Measurements from ENCODE around the gene CREM. TPM values are rescaled to one million over a fixed set of nuclear protein-coding genes. Genes with fewer than 3 reads are reported as not detected.
A peak's percentile ranks its signal among the peaks of the same experiment; 100 is the strongest.

CREM gene
- total RNA-seq, 1 experiment from 2014 or later = 30.2 TPM

- ChIA-PET CTCF (interaction anchor here (0.6 to 7.2 kb wide), 5 partner anchors 18 to 102 kb away, joined by 3 to 90 read pairs (median 4); no protein-coding TSS in a partner anchor), POLR2A (interaction anchor here (0.6 kb wide), 1 partner anchor 344 kb away, joined by 3 read pairs; no protein-coding TSS in a partner anchor)
- Mint-ChIP-seq H3K27ac (ENCODE audit: low read depth, unreplicated experiment) (no peak overlapping the region), H3K4me3 (ENCODE audit: unreplicated experiment) (no peak overlapping the region), H3K27me3 (ENCODE audit: insufficient read depth, unreplicated experiment) (no peaks in the 10 kb centered on the region), H3K36me3 (ENCODE audit: insufficient read depth, unreplicated experiment) (no peaks in the 10 kb centered on the region), H3K4me1 (ENCODE audit: insufficient read depth, unreplicated experiment) (no peaks in the 10 kb centered on the region), H3K9me3 (ENCODE audit: unreplicated experiment) (no peaks in the 10 kb centered on the region)
- no peak for DNase-seq (ENCODE audit: unreplicated experiment)
- no peak for TF ChIP-seq CTCF (IDR thresholded peaks at IDR 0.05; ENCODE audit: unreplicated experiment)
- intact Hi-C loops (cut with micrococcal nuclease) = no loop called here
- BruUV-seq (replicated peaks) = no TSS peak
These were observed 96.4 kb downstream of the CREM start for GRCh38 chr10:35223016-35223415.

DNA sequence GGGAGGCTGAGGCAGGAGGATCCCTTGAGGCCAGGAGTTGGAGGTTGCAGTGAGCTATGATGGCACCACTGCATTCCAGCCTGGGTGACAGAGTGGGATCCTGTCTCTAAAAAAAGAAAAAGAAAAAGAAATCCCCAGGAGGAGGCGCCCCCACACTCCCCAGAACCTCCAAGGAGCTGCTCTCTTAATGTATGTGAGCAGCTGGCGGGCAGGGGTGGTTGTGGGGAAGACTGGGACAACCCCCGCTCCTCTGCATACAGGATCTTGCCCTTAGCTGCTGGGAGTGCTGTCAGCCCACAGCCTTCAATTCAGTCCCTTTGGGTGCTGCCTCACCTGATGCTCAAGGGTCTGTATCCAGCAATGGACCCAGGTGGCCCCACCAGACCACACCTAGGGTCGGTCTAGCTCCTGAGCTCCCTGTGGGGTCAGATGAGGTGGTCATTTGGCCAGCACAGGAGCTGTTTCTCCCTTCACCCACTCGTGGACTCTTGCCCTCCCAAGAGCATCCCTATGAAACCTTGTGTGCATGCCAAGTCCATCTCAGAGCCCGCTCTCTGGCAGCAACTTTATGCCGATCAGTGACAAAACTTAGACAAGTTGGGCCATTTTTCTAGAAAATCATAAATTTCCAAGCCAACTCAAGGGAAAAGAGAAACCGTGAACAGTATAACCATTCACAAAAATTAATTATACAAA is 97.5 kb downstream of the CREM start:
- no TSS peak for BruUV-seq (replicated peaks)
- no peak overlapping the region for H3K27ac Mint-ChIP-seq (ENCODE audit: low read depth, unreplicated experiment)
- no peak for TF ChIP-seq CTCF (IDR thresholded peaks at IDR 0.05; ENCODE audit: unreplicated experiment)
- no peaks in the 10 kb centered on the region for H3K36me3 Mint-ChIP-seq (ENCODE audit: insufficient read depth, unreplicated experiment)
- no peak for DNase-seq (ENCODE audit: unreplicated experiment)
- no peaks in the 10 kb centered on the region for H3K9me3 Mint-ChIP-seq (ENCODE audit: unreplicated experiment)
- intact Hi-C loops (cut with micrococcal nuclease) = no loop called here
- no peak overlapping the region for H3K4me3 Mint-ChIP-seq (ENCODE audit: unreplicated experiment)
- ChIA-PET CTCF (interaction anchor here (0.6 to 1.2 kb wide), 8 partner anchors 8 to 1560 kb away, joined by 3 to 4 read pairs (median 3); no protein-coding TSS in a partner anchor), POLR2A (interaction anchor here (0.6 kb wide), 1 partner anchor 1548 kb away, joined by 3 read pairs; no protein-coding TSS in a partner anchor)
- no peaks in the 10 kb centered on the region for H3K27me3 Mint-ChIP-seq (ENCODE audit: insufficient read depth, unreplicated experiment)
- H3K4me1 Mint-ChIP-seq (ENCODE audit: insufficient read depth, unreplicated experiment) = no peaks in the 10 kb centered on the region

- peak; percentile 3 for DNase-seq (ENCODE audit: unreplicated experiment)
- CTCF ChIA-PET = interaction anchor here (0.7 to 0.8 kb wide), 3 partner anchors 33 to 1554 kb away, joined by 3 read pairs; no protein-coding TSS in a partner anchor
These were observed 98.6 kb downstream of the CREM start for GRCh38 chr10:35225204-35225603.

More at GRCh38 chr10:35225204-35225603, 98.6 kb downstream of the CREM start:
- Mint-ChIP-seq H3K4me1 (ENCODE audit: insufficient read depth, unreplicated experiment) (no peaks in the 10 kb centered on the region), H3K4me3 (ENCODE audit: unreplicated experiment) (no peak overlapping the region), H3K9me3 (ENCODE audit: unreplicated experiment) (no peaks in the 10 kb centered on the region), H3K36me3 (ENCODE audit: insufficient read depth, unreplicated experiment) (no peaks in the 10 kb centered on the region), H3K27me3 (ENCODE audit: insufficient read depth, unreplicated experiment) (no peaks in the 10 kb centered on the region), H3K27ac (ENCODE audit: low read depth, unreplicated experiment) (no peak overlapping the region)
- POLR2A ChIA-PET = interaction anchor here (0.6 kb wide), 1 partner anchor 1547 kb away, joined by 3 read pairs; no protein-coding TSS in a partner anchor
- no TSS peak for BruUV-seq (replicated peaks)
- intact Hi-C loops (cut with micrococcal nuclease) = no loop called here
- TF ChIP-seq CTCF (IDR thresholded peaks at IDR 0.05; ENCODE audit: unreplicated experiment) = no peak

Measured in MCF 10A (cell line).